Astrocyte of the spinal cord (primary cell): ENCODE results near the gene VAPB.

Experiments
- DNase-seq: peaks from one replicate; pipeline ENCODE4 v3.0.0; 2011; ENCODE audit warnings: low read depth, low spot score
- H3K4me3 ChIP-seq: 2 replicates; pipeline ENCODE4 v1.5.1; 2011; ENCODE audit warnings: low read depth, mild to moderate bottlenecking, low read length, moderate library complexity
- CTCF ChIP-seq: IDR thresholded peaks from 2 replicates; pipeline ENCODE4 v1.5.1; 2012; ENCODE audit warnings: low read depth, mild to moderate bottlenecking, low read length, inconsistent platforms
- in situ Hi-C: cut with HindIII; loops from 2 replicates; pipeline ENCODE4 v1.10.0; 2017; ENCODE audit warnings: low sequenced_read_pairs

The VAPB gene

GRCh38 chr20:58471193-58472164, 82.5 kb downstream of the VAPB start:
- in situ Hi-C loops, result no loop called here
- no peak for DNase-seq
- H3K4me3 ChIP-seq, result no peak overlapping the region
- TF ChIP-seq CTCF, result no peak

- in situ Hi-C loops, result no loop called here
- no peak for TF ChIP-seq CTCF
- DNase-seq, result no peak
- H3K4me3 ChIP-seq, result no peak overlapping the region
Measured at GRCh38 chr20:58472273-58473018, 83.4 kb downstream of the VAPB start.

GRCh38 chr20:58473453-58474425, 84.7 kb downstream of the VAPB start:
- no peak for TF ChIP-seq CTCF
- DNase-seq, result no peak
- H3K4me3 ChIP-seq, result no peak overlapping the region
- in situ Hi-C loops, result no loop called here

- TF ChIP-seq CTCF, result no peak
- in situ Hi-C loops, result no loop called here
- H3K4me3 ChIP-seq, result no peak overlapping the region
- DNase-seq, result no peak
Measured at GRCh38 chr20:58475466-58475865, 86.4 kb downstream of the VAPB start.

- H3K4me3 ChIP-seq, result no peak overlapping the region
- in situ Hi-C loops, result no loop called here
- TF ChIP-seq CTCF, result no peak
- no peak for DNase-seq
Measured at GRCh38 chr20:58478141-58478805, 89.2 kb downstream of the VAPB start.
